HCT116 (cell line): ENCODE results near the gene CES1.

Experiments used
- MAX ChIP-seq: IDR thresholded peaks from 2 replicates; pipeline ENCODE4 v1.6.1; 2012
- POLR2A ChIP-seq: IDR thresholded peaks from 2 replicates; pipeline ENCODE4 v1.7.0; 2011; ENCODE audit warnings: borderline replicate concordance; ENCODE audit not compliant: insufficient read depth, insufficient read length; ENCODE audit errors: extremely low read depth
- TF ChIP-seq, protein P1 (sequence below), 3 experiments: fragments of 200-600 bp in 1 of 3; sonication (generic) in 1 of 3; IDR thresholded peaks in 2 of 3; conservative IDR thresholded peaks in 1 of 3; 2 replicates each; pipeline ENCODE4 v1.5.1; 2012 to 2017; ENCODE audit warnings: low read depth in 2 of 3, low read length in 2 of 3, antibody characterized with exemption in 1 of 3, borderline replicate concordance in 1 of 3, control low read depth in 1 of 3, mild to moderate bottlenecking in 1 of 3, mixed read lengths in 1 of 3, mixed run types in 1 of 3, moderate library complexity in 1 of 3; ENCODE audit not compliant: insufficient read depth in 1 of 3

DNA sequence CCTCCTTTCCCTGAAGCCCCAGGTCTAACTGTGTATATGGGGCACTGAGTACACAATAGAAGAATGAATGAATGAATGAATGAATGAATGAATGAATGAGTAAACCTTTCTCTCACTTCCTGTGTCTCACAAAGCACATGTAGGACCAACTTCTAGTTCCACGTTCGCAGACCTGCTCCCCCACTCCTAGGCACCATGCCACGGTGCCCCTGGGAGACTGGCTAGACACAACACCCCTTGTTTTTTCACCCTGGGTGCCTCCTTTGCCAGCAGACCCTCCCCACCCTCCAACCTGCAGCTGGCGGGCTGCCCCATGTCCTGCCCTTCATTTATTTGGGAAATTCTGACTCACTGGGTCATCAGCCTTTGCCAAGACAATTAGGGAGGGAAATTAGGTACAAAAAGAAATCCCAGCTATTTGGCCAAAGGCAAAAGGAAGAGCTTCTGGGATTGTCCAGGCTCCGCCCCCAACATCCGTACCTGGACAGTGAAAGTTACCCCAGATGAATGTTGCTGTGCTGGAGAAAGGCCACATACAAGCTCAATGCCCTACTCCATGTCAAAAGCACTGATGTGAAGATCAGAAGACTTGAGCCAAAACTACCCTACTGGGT lies 7.7 kb downstream of the CES1 start:
- TF ChIP-seq, protein P1, sequence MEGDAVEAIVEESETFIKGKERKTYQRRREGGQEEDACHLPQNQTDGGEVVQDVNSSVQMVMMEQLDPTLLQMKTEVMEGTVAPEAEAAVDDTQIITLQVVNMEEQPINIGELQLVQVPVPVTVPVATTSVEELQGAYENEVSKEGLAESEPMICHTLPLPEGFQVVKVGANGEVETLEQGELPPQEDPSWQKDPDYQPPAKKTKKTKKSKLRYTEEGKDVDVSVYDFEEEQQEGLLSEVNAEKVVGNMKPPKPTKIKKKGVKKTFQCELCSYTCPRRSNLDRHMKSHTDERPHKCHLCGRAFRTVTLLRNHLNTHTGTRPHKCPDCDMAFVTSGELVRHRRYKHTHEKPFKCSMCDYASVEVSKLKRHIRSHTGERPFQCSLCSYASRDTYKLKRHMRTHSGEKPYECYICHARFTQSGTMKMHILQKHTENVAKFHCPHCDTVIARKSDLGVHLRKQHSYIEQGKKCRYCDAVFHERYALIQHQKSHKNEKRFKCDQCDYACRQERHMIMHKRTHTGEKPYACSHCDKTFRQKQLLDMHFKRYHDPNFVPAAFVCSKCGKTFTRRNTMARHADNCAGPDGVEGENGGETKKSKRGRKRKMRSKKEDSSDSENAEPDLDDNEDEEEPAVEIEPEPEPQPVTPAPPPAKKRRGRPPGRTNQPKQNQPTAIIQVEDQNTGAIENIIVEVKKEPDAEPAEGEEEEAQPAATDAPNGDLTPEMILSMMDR (IDR thresholded peaks at IDR 0.05 in 2 of 3, conservative IDR thresholded peaks at IDR 0.05 in 1 of 3; ENCODE audit: borderline replicate concordance in 1 of 3, insufficient read depth in 1 of 3, low read depth in 2 of 3, low read length in 2 of 3), result no peak
- TF ChIP-seq MAX, result no peak
- no peak for TF ChIP-seq POLR2A
